NT2/D1 (cell line): ENCODE data around the gene SELENOO.

Experiments
- DNase-seq: peaks from one replicate; pipeline ENCODE4 v3.0.0-alpha.2; 2011; ENCODE audit warnings: low read depth, low spot score
- H3K27me3 ChIP-seq: 2 replicates; pipeline ENCODE4 v1.6.0; 2011; ENCODE audit warnings: mild to moderate bottlenecking; ENCODE audit not compliant: insufficient read length, insufficient read depth
- H3K36me3 ChIP-seq: 2 replicates; pipeline ENCODE4 v1.6.1; 2011; ENCODE audit warnings: mild to moderate bottlenecking, low read length, mixed read lengths; ENCODE audit not compliant: insufficient read depth, insufficient read length
- H3K4me1 ChIP-seq: 2 replicates; pipeline ENCODE4 v1.5.1; 2011; ENCODE audit not compliant: insufficient read depth, insufficient read length
- H3K4me3 ChIP-seq: 2 replicates; pipeline ENCODE4 v1.5.1; 2011; ENCODE audit warnings: low read depth; ENCODE audit not compliant: insufficient read length
- H3K9ac ChIP-seq: 2 replicates; pipeline ENCODE4 v1.6.0; 2011; ENCODE audit warnings: low read depth; ENCODE audit not compliant: insufficient read length
- H3K9me3 ChIP-seq: 2 replicates; pipeline ENCODE4 v1.5.1; 2011; ENCODE audit warnings: mild to moderate bottlenecking, low read length; ENCODE audit not compliant: insufficient read depth
- SUZ12 ChIP-seq: IDR thresholded peaks from 2 replicates; pipeline ENCODE4 v1.6.1; 2011; ENCODE audit not compliant: insufficient read length, insufficient read depth; ENCODE audit errors: extremely low read depth
- YY1 ChIP-seq: IDR thresholded peaks from 2 replicates; pipeline ENCODE4 v1.6.1; 2011; ENCODE audit not compliant: insufficient read length, insufficient read depth
- ZNF274 ChIP-seq: IDR thresholded peaks from 2 replicates; pipeline ENCODE4 v1.6.1; 2011; ENCODE audit warnings: mild to moderate bottlenecking, low read depth, low read length

SELENOO gene

GRCh38 chr22:50232481-50233151 lies 31.8 kb downstream of the SELENOO start:
- no peak for DNase-seq
- H3K27me3 ChIP-seq: no peaks in the 10 kb centered on the region
- no peak for TF ChIP-seq SUZ12
- no peak for TF ChIP-seq YY1
- TF ChIP-seq ZNF274: no peak
- no peak overlapping the region for H3K4me3 ChIP-seq
- H3K4me1 ChIP-seq: peaks cover 2% of the 10 kb centered on the region
- no peak overlapping the region for H3K9ac ChIP-seq
- H3K36me3 ChIP-seq: peaks cover 24% of the 10 kb centered on the region
- peaks cover 8% of the 10 kb centered on the region; the same call in 1 of the 2 replicates for H3K9me3 ChIP-seq

- peaks cover 21% of the 10 kb centered on the region for H3K36me3 ChIP-seq
- H3K4me3 ChIP-seq: no peak overlapping the region
- no peak for DNase-seq
- no peaks in the 10 kb centered on the region for H3K27me3 ChIP-seq
- H3K4me1 ChIP-seq: peaks cover 2% of the 10 kb centered on the region
- TF ChIP-seq YY1 (no peak), ZNF274 (no peak), SUZ12 (no peak)
- H3K9me3 ChIP-seq: peaks cover 8% of the 10 kb centered on the region; the same call in 1 of the 2 replicates
- no peak overlapping the region for H3K9ac ChIP-seq
These were observed 32.4 kb downstream of the SELENOO start for GRCh38 chr22:50233223-50233622.

- Histone ChIP-seq H3K27me3 (no peaks in the 10 kb centered on the region), H3K36me3 (peaks cover 29% of the 10 kb centered on the region), H3K4me3 (no peak overlapping the region), H3K4me1 (no peaks in the 10 kb centered on the region), H3K9me3 (peaks cover 8% of the 10 kb centered on the region; the same call in 1 of the 2 replicates), H3K9ac (no peak overlapping the region)
- DNase-seq: no peak
- TF ChIP-seq YY1: no peak
- no peak for TF ChIP-seq ZNF274
- no peak for TF ChIP-seq SUZ12
These were observed 36.1 kb downstream of the SELENOO start for GRCh38 chr22:50236731-50237409.

GRCh38 chr22:50238755-50239154 lies 37.9 kb downstream of the SELENOO start:
- Histone ChIP-seq H3K4me3 (no peak overlapping the region), H3K9ac (no peak overlapping the region), H3K36me3 (peaks cover 25% of the 10 kb centered on the region), H3K4me1 (peaks cover 2% of the 10 kb centered on the region), H3K27me3 (no peaks in the 10 kb centered on the region), H3K9me3 (peaks cover 8% of the 10 kb centered on the region; the same call in 1 of the 2 replicates)
- no peak for DNase-seq
- TF ChIP-seq SUZ12: no peak
- TF ChIP-seq YY1: no peak
- no peak for TF ChIP-seq ZNF274

GRCh38 chr22:50242406-50242949 lies 41.7 kb downstream of the SELENOO start:
- no peak for DNase-seq
- Histone ChIP-seq H3K4me3 (peak overlapping the region; percentile 15), H3K9ac (peak overlapping the region; percentile 10), H3K27me3 (no peaks in the 10 kb centered on the region), H3K36me3 (peaks cover 38% of the 10 kb centered on the region), H3K4me1 (peaks cover 9% of the 10 kb centered on the region), H3K9me3 (no peaks in the 10 kb centered on the region)
- TF ChIP-seq YY1 (no peak), SUZ12 (no peak), ZNF274 (no peak)

- peak overlapping the region; percentile 93 for H3K4me3 ChIP-seq
- H3K27me3 ChIP-seq: no peaks in the 10 kb centered on the region
- TF ChIP-seq SUZ12: no peak
- TF ChIP-seq YY1: no peak
- TF ChIP-seq ZNF274: no peak
- no peaks in the 10 kb centered on the region for H3K9me3 ChIP-seq
- peaks cover 42% of the 10 kb centered on the region for H3K36me3 ChIP-seq
- H3K9ac ChIP-seq: peak overlapping the region; percentile 97
- DNase-seq: no peak
- peaks cover 9% of the 10 kb centered on the region for H3K4me1 ChIP-seq
These were observed 43.0 kb downstream of the SELENOO start for GRCh38 chr22:50243685-50244419.
